CD14-positive monocyte (primary cell): ENCODE data around the gene PSMB10. TPM values are rescaled to one million over a fixed set of nuclear protein-coding genes. Genes with fewer than 3 reads are reported as not detected.

Experiments used
- DNase-seq, 3 donors: peaks; one replicate each; pipeline ENCODE4 v3.0.0-alpha.2; 2011 to 2022
- H2AFZ ChIP-seq: 2 replicates; pipeline ENCODE4 v1.6.0; 2012; ENCODE audit warnings: mild to moderate bottlenecking, low read depth, low read length, inconsistent platforms; ENCODE audit not compliant: insufficient read depth, poor library complexity, severe bottlenecking
- H3K27ac ChIP-seq, 2 donors: 1 replicate in 1 of 2; 2 replicates in 1 of 2; pipeline ENCODE4 v1.5.1; 2012 to 2013; ENCODE audit warnings: low read length in 2 of 2, control low read depth in 1 of 2, inconsistent platforms in 1 of 2, low read depth in 1 of 2, mild to moderate bottlenecking in 1 of 2
- H3K27me3 ChIP-seq, 2 donors: one replicate each; pipeline versions ENCODE4 v1.6.0 to v1.6.1; 2011 to 2013; ENCODE audit warnings: low read length in 2 of 2; ENCODE audit not compliant: control insufficient read depth in 2 of 2, insufficient read depth in 2 of 2
- H3K36me3 ChIP-seq, 2 donors: replicated peaks in 1 of 2; 1 replicate in 1 of 2; 2 replicates in 1 of 2; pipeline versions ENCODE4 v1.5.1 to v1.6.1; 2012 to 2013; ENCODE audit warnings: low read length in 2 of 2, control low read depth in 1 of 2, inconsistent platforms in 1 of 2, mild to moderate bottlenecking in 1 of 2; ENCODE audit not compliant: insufficient read depth in 2 of 2, control insufficient read depth in 1 of 2
- H3K4me1 ChIP-seq, 2 donors: 1 replicate in 1 of 2; 2 replicates in 1 of 2; pipeline versions ENCODE4 v1.5.1 to v1.6.1; 2012 to 2013; ENCODE audit warnings: low read length in 2 of 2, control low read depth in 1 of 2, inconsistent platforms in 1 of 2, mild to moderate bottlenecking in 1 of 2, moderate library complexity in 1 of 2; ENCODE audit not compliant: insufficient read depth in 2 of 2, control insufficient read depth in 1 of 2
- H3K4me2 ChIP-seq: replicated peaks from 2 replicates; pipeline ENCODE3; 2012; ENCODE audit warnings: low read length, moderate library complexity, mild to moderate bottlenecking; ENCODE audit not compliant: poor library complexity, severe bottlenecking; ENCODE audit errors: extremely low read depth
- H3K4me3 ChIP-seq, 3 experiments: fragments of 200-600 bp in 1 of 3; sonication (generic) in 1 of 3; replicated peaks in 1 of 3; 1 replicate in 2 of 3; 2 replicates in 1 of 3; pipeline ENCODE4 v1.5.1; 2011 to 2013; ENCODE audit warnings: low read length in 3 of 3, mild to moderate bottlenecking in 3 of 3, control low read depth in 2 of 3, low read depth in 2 of 3, inconsistent platforms in 1 of 3, moderate library complexity in 1 of 3
- H3K79me2 ChIP-seq: 2 replicates; pipeline ENCODE4 v1.6.0; 2012; ENCODE audit warnings: mild to moderate bottlenecking, control low read depth, inconsistent platforms, low read length, moderate library complexity; ENCODE audit not compliant: insufficient read depth
- H3K9ac ChIP-seq: 2 replicates; pipeline ENCODE4 v1.6.0; 2017; ENCODE audit warnings: low read length, mild to moderate bottlenecking; ENCODE audit not compliant: insufficient read depth, poor library complexity, severe bottlenecking
- H3K9me3 ChIP-seq, 2 donors: replicated peaks in 1 of 2; 1 replicate in 1 of 2; 2 replicates in 1 of 2; pipeline versions ENCODE4 v1.5.1 to v1.6.1; 2012 to 2013; ENCODE audit warnings: low read length in 2 of 2, control low read depth in 1 of 2; ENCODE audit not compliant: control insufficient read depth in 1 of 2, insufficient read depth in 1 of 2
- H4K20me1 ChIP-seq: 2 replicates; pipeline ENCODE4 v1.6.0; 2012; ENCODE audit warnings: mild to moderate bottlenecking, low read length, control low read depth, moderate library complexity; ENCODE audit not compliant: insufficient read depth
- H3K27ac Mint-ChIP-seq, 7 donors: one replicate each; pipeline ENCODE4 v1.8.0; 2020; ENCODE audit warnings: mild to moderate bottlenecking in 7 of 7, mixed read lengths in 7 of 7, moderate library complexity in 6 of 7, inconsistent platforms in 2 of 7
- H3K27me3 Mint-ChIP-seq, 3 donors: one replicate each; pipeline ENCODE4 v1.8.0; 2021 to 2022; ENCODE audit warnings: low read depth in 3 of 3, mild to moderate bottlenecking in 3 of 3, mixed read lengths in 3 of 3, moderate library complexity in 3 of 3, inconsistent platforms in 1 of 3
- H3K36me3 Mint-ChIP-seq, 2 donors: one replicate each; pipeline ENCODE4 v1.8.0; 2020; ENCODE audit warnings: mixed read lengths in 2 of 2, inconsistent platforms in 1 of 2, mild to moderate bottlenecking in 1 of 2
- H3K4me1 Mint-ChIP-seq: one replicate; pipeline ENCODE4 v1.8.0; 2020; ENCODE audit warnings: mild to moderate bottlenecking, mixed read lengths
- H3K4me3 Mint-ChIP-seq, 2 donors: one replicate each; pipeline ENCODE4 v1.8.0; 2020; ENCODE audit warnings: mild to moderate bottlenecking in 2 of 2, mixed read lengths in 2 of 2, moderate library complexity in 1 of 2
- H3K9me3 Mint-ChIP-seq, 7 donors: one replicate each; pipeline ENCODE4 v1.8.0; 2020 to 2022; ENCODE audit warnings: mixed read lengths in 7 of 7, mild to moderate bottlenecking in 6 of 7, moderate library complexity in 6 of 7, inconsistent platforms in 2 of 7
- WGBS: methylation state at CpG from one replicate; pipeline ENCODE4 v1.1.5; 2013; ENCODE audit warnings: missing lambda C conversion rate; ENCODE audit not compliant: insufficient coverage; 5-methylcytosine and 5-hydroxymethylcytosine counted together
- intact Hi-C, 2 donors: fragments of 100-400 bp; cut with micrococcal nuclease; formaldehyde crosslinking; loops; one replicate each; pipeline versions ENCODE4 v1.15.0 to v1.15.1; 2023
- polyA plus RNA-seq, 3 donors: library from polyadenylated mRNA; depleted of rRNA in 1 of 3; unstranded in 2 of 3; stranded (reverse) in 1 of 3; fragments of 300-500 nt in 2 of 3; fragments of >200 nt in 1 of 3; fragmentation: Illumina TruSeq in 2 of 3; gene quantifications; 1 replicate in 2 of 3; 2 replicates in 1 of 3; pipeline ENCODE4 v1.2.3, GENCODE V29; 2012 to 2021
- TF ChIP-seq, protein P1 (sequence below): fragments of 200-600 bp; IDR thresholded peaks from one replicate; pipeline ENCODE4 v1.8.0; 2022; ENCODE audit warnings: antibody characterized with exemption, mild to moderate bottlenecking

PSMB10 gene
- polyA plus RNA-seq, 3 donors = 158 to 798 (median 609) TPM

DNA sequence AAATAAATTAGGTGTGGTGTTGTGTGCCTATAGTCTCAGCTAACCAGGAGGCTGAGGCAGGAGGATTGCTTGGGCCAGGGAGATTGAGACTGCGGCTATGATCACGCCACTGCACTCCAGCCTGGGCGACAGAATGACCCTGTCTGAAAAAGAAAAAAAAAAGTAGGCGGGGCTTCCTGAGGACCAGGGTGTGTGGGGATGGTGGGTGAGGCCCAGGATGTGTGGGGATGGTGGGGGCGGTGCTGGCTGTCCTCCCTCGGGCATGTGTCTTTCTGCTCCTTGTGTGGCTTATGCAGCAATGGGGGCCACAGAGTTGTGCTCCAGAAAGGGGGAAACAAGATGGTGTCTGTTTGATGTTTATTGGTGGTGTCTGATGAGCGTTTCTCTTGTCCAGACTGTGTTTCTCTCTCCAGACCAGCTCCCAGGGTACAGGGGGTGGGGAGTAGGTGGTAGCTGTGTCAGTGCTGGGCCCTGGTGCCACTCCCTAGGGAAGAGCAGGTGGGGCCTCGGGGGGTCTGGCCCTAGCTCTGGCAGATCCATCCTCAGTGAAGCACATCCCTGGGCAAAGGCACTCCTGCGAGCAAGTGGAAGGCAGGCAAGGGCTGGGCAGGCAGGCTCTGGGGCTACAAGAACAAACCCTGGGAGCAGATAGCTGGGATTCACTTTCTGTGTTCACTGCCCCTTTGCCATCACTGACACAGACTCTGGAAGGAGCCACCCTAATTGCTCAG, 5.0 kb upstream of the PSMB10 start:
- no peak overlapping the region for H3K27ac ChIP-seq
- no peaks in the 10 kb centered on the region for H3K9me3 ChIP-seq
- no peak overlapping the region for H3K9ac ChIP-seq
- TF ChIP-seq, protein P1, sequence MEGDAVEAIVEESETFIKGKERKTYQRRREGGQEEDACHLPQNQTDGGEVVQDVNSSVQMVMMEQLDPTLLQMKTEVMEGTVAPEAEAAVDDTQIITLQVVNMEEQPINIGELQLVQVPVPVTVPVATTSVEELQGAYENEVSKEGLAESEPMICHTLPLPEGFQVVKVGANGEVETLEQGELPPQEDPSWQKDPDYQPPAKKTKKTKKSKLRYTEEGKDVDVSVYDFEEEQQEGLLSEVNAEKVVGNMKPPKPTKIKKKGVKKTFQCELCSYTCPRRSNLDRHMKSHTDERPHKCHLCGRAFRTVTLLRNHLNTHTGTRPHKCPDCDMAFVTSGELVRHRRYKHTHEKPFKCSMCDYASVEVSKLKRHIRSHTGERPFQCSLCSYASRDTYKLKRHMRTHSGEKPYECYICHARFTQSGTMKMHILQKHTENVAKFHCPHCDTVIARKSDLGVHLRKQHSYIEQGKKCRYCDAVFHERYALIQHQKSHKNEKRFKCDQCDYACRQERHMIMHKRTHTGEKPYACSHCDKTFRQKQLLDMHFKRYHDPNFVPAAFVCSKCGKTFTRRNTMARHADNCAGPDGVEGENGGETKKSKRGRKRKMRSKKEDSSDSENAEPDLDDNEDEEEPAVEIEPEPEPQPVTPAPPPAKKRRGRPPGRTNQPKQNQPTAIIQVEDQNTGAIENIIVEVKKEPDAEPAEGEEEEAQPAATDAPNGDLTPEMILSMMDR = no peak
- H3K4me1 ChIP-seq = peaks cover 20 to 24% of the 10 kb centered on the region in 2 donors
- H3K79me2 ChIP-seq = peaks cover 2% of the 10 kb centered on the region
- no peak for DNase-seq
- Mint-ChIP-seq H3K4me1 (peaks cover 18% of the 10 kb centered on the region), H3K9me3 (no peaks in the 10 kb centered on the region), H3K4me3 (no peak overlapping the region), H3K36me3 (peaks cover 31 to 55% of the 10 kb centered on the region in 2 donors), H3K27ac (no peak overlapping the region), H3K27me3 (peaks cover 0 to 4% (median 2%) of the 10 kb centered on the region in 3 donors)
- peaks cover 12% of the 10 kb centered on the region for H4K20me1 ChIP-seq
- peaks cover 41 to 44% of the 10 kb centered on the region in 2 donors for H3K36me3 ChIP-seq
- H3K27me3 ChIP-seq = no peaks in the 10 kb centered on the region
- no peak overlapping the region for H3K4me3 ChIP-seq
- no peak overlapping the region for H3K4me2 ChIP-seq
- intact Hi-C loops = no loop called here
- H2AFZ ChIP-seq = no peak overlapping the region
- WGBS = 85% methylated on average over 7 of the region's 9 CpGs

DNA sequence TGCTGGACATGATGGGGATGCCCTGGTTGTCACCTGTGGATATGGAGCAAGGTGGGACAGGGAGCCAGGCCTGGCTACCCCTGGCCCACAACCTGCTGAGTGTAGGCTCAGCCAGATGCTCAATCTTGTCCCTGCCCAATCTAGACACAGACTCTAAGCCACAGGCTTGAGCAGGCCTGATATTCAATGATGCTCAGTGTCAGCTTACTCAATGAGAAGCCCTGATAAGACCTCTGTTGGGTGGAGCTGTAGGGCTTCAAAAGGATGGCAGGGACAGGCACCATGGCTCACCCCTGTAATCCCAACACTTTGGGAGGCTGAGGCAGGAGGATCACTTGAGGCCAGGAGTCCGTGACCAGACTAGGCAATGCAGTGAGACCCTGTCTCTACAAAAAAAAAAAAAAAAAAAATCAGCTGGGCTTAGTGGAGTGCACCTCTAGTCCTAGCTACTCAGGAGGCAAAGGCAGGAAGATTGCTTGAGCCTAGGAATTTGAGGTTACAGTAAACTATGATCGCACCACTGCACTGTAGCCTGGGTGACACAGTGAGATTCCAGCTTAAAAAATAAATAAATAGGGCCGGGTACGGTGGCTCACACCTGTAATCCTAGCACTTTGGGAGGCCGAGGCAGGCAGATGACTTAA, 3.9 kb upstream of the PSMB10 start:
- no peak for DNase-seq
- Histone ChIP-seq H3K4me2 (no peak overlapping the region), H2AFZ (no peak overlapping the region), H3K36me3 (peaks cover 31 to 33% of the 10 kb centered on the region in 2 donors), H3K27me3 (no peaks in the 10 kb centered on the region), H3K9me3 (no peaks in the 10 kb centered on the region), H3K79me2 (peaks cover 13% of the 10 kb centered on the region), H3K4me1 (peaks cover 21 to 25% of the 10 kb centered on the region in 2 donors), H3K4me3 (no peak overlapping the region), H3K27ac (no peak overlapping the region), H4K20me1 (peaks cover 14% of the 10 kb centered on the region), H3K9ac (no peak overlapping the region)
- TF ChIP-seq, protein P1 = no peak
- Mint-ChIP-seq H3K27ac (peak overlapping the region in 2 of 7 donors; percentile 32 to 50), H3K9me3 (no peaks in the 10 kb centered on the region), H3K27me3 (peaks cover 0 to 4% (median 2%) of the 10 kb centered on the region in 3 donors), H3K36me3 (peaks cover 20 to 47% of the 10 kb centered on the region in 2 donors), H3K4me1 (peaks cover 21% of the 10 kb centered on the region), H3K4me3 (peak overlapping the region in 1 of 2 donors; percentile 48)
- intact Hi-C loops = no loop called here
- WGBS = 96% methylated on average over 4 of the region's 5 CpGs
